ENCODE data around the gene ANKRD28. TPM values are rescaled to one million over a fixed set of nuclear protein-coding genes. Genes with fewer than 3 reads are reported as not detected.

ANKRD28 gene
- total RNA-seq, 4 donors from 2014 or later, result 26.8 to 55.9 (median 43.6) TPM

DNA sequence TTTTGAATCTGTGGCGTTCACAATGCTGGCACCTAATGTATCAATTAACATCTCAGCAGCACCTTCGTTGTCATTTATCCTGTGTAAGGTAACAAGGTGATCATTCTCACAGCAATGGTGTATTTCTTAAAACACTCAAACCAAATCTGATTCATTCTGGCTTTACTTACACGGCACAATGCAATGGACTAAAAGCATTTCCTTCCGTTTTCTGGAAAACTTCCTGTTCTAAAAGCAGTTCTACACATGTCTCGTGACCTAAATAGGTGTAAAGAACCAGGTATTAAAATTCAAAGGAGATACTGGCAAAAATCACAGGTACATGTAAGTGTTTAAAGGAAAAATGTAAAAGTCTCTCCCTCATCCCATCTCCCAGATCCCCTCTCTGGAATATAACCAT lies 118.5 kb downstream of the ANKRD28 start:
- Histone ChIP-seq H3K4me1 (peaks cover 9 to 24% (median 11%) of the 10 kb centered on the region in 3 donors), H3K27me3 (no peaks in the 10 kb centered on the region), H3K27ac (no peak overlapping the region), H3K4me3 (no peak overlapping the region), H3K9me3 (no peaks in the 10 kb centered on the region), H3K36me3 (peaks cover 4 to 61% of the 10 kb centered on the region in 2 donors)
- WGBS, 2 donors (ENCODE audit: low coverage in 1 of 2), result 80 to 91% methylated on average over 1 to 5 of the region's 5 CpGs
- no peak for ATAC-seq
- TF ChIP-seq POLR2AphosphoS5 (IDR thresholded peaks at IDR 0.05) (no peak), EP300 (IDR thresholded peaks at IDR 0.05) (no peak), POLR2A (IDR thresholded peaks at IDR 0.05) (no peak)
- TF ChIP-seq, protein P1, sequence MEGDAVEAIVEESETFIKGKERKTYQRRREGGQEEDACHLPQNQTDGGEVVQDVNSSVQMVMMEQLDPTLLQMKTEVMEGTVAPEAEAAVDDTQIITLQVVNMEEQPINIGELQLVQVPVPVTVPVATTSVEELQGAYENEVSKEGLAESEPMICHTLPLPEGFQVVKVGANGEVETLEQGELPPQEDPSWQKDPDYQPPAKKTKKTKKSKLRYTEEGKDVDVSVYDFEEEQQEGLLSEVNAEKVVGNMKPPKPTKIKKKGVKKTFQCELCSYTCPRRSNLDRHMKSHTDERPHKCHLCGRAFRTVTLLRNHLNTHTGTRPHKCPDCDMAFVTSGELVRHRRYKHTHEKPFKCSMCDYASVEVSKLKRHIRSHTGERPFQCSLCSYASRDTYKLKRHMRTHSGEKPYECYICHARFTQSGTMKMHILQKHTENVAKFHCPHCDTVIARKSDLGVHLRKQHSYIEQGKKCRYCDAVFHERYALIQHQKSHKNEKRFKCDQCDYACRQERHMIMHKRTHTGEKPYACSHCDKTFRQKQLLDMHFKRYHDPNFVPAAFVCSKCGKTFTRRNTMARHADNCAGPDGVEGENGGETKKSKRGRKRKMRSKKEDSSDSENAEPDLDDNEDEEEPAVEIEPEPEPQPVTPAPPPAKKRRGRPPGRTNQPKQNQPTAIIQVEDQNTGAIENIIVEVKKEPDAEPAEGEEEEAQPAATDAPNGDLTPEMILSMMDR (IDR thresholded peaks at IDR 0.05), result no peak

DNA sequence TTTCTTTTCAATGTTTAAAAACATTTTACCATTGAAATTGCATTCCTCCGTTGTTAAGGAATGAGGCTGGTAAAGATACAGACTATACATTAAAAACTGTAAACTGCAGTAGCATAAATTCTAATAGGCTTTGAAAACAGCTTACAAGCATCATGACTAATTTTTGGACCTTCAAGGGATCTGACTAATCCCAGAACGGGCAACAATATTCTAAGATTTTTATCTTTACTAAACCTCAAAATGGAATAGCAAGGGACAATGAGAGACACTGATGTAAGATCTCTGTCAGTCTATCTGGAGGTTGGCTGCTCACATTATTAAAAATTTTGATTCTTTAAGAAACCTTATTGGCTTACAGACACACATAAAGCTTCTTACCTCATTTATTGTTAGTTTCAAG lies 121.5 kb downstream of the ANKRD28 start:
- Histone ChIP-seq H3K4me1 (no peaks in the 10 kb centered on the region), H3K4me3 (no peak overlapping the region), H3K36me3 (peaks cover 4 to 88% of the 10 kb centered on the region in 2 donors), H3K27me3 (no peaks in the 10 kb centered on the region), H3K9me3 (no peaks in the 10 kb centered on the region), H3K27ac (no peak overlapping the region)
- TF ChIP-seq POLR2A (IDR thresholded peaks at IDR 0.05), result no peak
- no peak for TF ChIP-seq EP300 (IDR thresholded peaks at IDR 0.05)
- TF ChIP-seq, protein P1 (IDR thresholded peaks at IDR 0.05), result no peak
- TF ChIP-seq POLR2AphosphoS5 (IDR thresholded peaks at IDR 0.05), result no peak
- no peak for ATAC-seq
- WGBS, 2 donors (ENCODE audit: low coverage in 1 of 2), result 85 to 95% methylated on average over 2 of the region's 2 CpGs

DNA sequence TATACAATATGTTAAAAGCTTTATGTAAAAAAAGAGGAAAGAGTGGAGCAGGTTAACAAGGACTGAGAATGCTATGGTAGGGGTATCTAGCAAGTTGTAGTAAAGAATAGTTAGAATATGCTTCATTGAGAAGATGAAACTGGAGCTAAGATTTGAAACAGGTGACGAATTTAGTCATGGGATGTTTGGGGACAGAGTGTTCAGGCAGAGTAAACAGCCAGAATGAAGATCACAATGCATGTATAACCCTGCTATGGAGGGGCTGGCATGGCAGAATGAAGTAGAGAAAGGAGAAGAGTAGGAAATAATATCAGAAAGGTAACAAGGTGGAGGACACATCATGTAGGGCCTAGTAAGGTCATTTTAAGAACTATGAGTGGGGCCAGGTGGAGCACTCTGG lies 124.2 kb downstream of the ANKRD28 start:
- Histone ChIP-seq H3K4me1 (peaks cover 0 to 13% (median 2%) of the 10 kb centered on the region in 3 donors), H3K36me3 (peaks cover 4 to 85% of the 10 kb centered on the region in 2 donors), H3K4me3 (no peak overlapping the region), H3K27me3 (no peaks in the 10 kb centered on the region), H3K9me3 (no peaks in the 10 kb centered on the region), H3K27ac (no peak overlapping the region)
- no peak for TF ChIP-seq POLR2A (IDR thresholded peaks at IDR 0.05)
- TF ChIP-seq EP300 (IDR thresholded peaks at IDR 0.05), result no peak
- ATAC-seq, result no peak
- WGBS, 2 donors (ENCODE audit: low coverage in 1 of 2), result 90 to 100% methylated on average over 1 of the region's 1 CpG

DNA sequence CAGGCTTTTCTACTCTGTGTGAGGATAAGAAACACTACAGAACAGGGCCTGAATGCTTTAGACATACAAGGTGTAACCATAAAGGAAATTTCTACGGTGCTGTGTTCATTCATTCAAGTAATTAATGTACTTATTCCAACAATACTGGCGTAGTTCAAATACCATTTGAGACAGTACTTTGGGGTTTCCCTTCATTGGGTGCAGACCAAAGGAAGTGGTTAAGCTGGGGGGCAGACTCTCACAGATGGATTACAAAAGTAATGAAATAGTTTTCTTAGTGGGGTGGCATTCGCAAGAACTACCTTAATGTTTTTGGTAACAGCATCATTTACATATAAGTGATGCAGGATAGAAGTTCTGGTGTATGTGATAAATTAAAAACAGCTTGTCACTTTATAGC lies 130.3 kb downstream of the ANKRD28 start:
- 81 to 86% methylated on average over 3 of the region's 3 CpGs for WGBS, 2 donors (ENCODE audit: low coverage in 1 of 2)
- no peak for ATAC-seq
- Histone ChIP-seq H3K9me3 (no peaks in the 10 kb centered on the region), H3K27ac (no peak overlapping the region), H3K4me1 (peaks cover 0 to 13% (median 6%) of the 10 kb centered on the region in 3 donors), H3K4me3 (no peak overlapping the region), H3K36me3 (peaks cover 0 to 37% of the 10 kb centered on the region in 2 donors), H3K27me3 (no peaks in the 10 kb centered on the region)
- TF ChIP-seq POLR2A (IDR thresholded peaks at IDR 0.05), result no peak
- no peak for TF ChIP-seq POLR2AphosphoS5 (IDR thresholded peaks at IDR 0.05)
- TF ChIP-seq, protein P1 (IDR thresholded peaks at IDR 0.05), result no peak
- TF ChIP-seq EP300 (IDR thresholded peaks at IDR 0.05), result no peak

DNA sequence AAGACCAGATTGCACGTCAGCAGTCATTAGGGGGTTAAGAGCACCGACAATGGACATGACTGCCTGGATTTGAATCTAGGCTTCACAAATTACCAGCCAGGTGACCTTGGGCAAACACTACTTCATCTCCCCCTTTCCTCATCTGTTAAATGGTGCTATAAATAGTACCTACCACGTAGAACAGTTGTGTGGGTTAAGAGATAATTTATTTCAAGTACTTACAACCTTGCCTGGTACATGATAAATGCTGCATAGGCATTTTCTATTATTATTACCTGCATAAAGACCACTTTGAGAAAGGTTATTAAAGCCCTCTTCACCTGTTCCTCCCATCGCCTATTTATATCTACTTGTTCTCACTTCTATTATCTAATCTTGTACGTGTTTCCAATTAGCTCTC lies 131.5 kb downstream of the ANKRD28 start:
- no peaks in the 10 kb centered on the region for H3K27me3 ChIP-seq
- H3K4me1 ChIP-seq, result peaks cover 0 to 13% (median 6%) of the 10 kb centered on the region in 3 donors
- 75 to 79% methylated on average over 5 of the region's 5 CpGs for WGBS, 2 donors (ENCODE audit: low coverage in 1 of 2)
- TF ChIP-seq, protein P1 (IDR thresholded peaks at IDR 0.05), result no peak
- TF ChIP-seq POLR2AphosphoS5 (IDR thresholded peaks at IDR 0.05) (no peak), POLR2A (IDR thresholded peaks at IDR 0.05) (no peak), EP300 (IDR thresholded peaks at IDR 0.05) (no peak)
- no peak overlapping the region for H3K4me3 ChIP-seq
- no peaks in the 10 kb centered on the region for H3K9me3 ChIP-seq
- H3K36me3 ChIP-seq, result peaks cover 0 to 25% of the 10 kb centered on the region in 2 donors
- no peak for ATAC-seq
- no peak overlapping the region for H3K27ac ChIP-seq
